ENCODE measurements around the gene CAPS.
"Not testable (repeated sequence)": the region's sequence is repeated elsewhere in the genome, so short reads cannot be mapped to it uniquely, and the experiment has no call there.

Gene CAPS

GRCh38 chr19:5959260-5960004 is 45.4 kb downstream of the CAPS start:
- no peak for DNase-seq

DNA sequence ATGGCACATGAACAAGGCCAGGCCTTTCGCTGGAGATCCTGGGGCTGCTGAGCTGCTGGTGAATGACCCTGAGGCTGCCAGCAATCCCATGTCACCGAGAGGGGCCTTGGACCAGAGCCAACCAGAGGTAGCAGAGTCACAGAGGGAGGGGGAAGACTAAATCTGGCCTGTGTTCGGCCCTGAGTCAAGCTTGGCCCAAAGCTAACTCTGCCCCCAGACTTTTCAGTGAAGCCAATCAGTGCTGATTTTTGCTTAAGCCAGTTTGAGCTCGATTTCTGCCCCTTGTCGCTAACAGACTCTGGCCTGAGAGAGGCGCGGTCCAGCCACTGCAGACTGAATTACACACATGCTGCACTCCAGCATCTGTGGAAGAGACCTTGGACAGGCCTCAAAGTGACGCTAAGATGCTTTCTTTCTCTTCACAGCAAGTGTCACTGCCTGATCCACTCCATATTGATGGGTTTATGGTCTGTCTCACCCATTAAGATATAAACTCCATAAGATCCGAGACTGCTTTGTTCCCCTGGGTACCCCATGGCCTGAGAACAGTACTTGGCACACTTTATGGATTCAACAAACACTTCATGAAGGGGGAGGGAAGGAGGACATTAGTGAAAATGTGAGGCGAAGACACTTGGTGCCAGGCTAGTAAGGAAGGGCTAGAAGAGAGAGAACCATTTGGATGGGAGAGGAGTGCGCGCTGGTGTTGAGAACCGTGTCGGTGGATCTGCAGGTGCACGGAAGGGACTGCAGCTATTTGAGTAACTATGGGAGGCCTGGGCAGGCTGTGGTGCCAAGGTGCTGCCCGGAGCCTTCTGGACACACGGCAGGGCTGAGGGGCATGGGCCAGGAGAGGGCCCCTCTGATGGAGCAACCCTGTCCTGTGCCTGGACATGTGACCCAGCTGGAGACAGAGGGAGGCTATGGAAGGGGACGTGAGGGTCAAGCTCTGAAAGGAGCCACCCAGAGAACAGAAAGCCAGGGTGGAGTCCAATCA is 46.2 kb downstream of the CAPS start:
- DNase-seq, result no peak

DNA sequence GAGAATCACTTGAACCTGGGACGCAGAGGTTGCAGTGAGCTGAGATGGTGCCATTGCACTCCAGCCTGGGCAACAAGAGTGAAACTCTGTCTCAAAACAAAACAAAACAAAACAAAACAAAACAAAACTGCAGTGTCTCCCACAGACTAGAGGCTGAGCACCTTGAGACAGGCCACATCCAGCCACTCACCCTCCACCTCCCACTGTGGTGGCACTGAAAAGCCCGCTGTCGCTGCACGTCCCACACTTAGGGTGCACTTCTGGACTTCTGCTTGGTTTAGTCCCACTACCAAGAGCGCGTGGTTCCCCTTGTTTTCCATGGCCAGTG is 47.6 kb downstream of the CAPS start:
- DNase-seq, result not testable (repeated sequence)

- peak; percentile 55 to 56 for DNase-seq
Observed at GRCh38 chr19:5961969-5962945, 48.2 kb downstream of the CAPS start.

DNA sequence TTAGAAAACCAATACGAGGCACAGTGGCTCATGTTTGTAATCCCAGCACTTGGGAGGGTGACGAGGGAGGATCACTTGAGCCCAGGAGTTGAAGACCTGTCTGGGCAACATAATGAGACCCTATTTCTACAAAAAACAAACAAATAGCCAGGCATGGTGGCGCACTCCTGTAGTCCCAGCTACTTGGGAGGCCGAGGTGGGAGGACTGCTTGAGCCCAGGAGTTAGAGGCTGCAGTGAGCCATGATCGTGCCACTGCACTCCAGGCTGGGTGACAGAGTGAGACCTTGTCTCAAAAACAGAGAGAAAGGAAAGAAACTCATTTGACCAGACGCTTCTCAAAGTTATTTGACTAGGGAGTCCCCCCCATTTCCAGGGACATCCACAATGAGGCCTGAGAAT is 49.2 kb downstream of the CAPS start:
- not testable (repeated sequence) for DNase-seq

GRCh38 chr19:5963855-5964254 is 49.8 kb downstream of the CAPS start:
- no peak for DNase-seq

GRCh38 chr19:5964816-5965565 is 50.9 kb downstream of the CAPS start:
- DNase-seq, result no peak
